ENCODE data around the gene SLBP. TPM values are rescaled to one million over a fixed set of nuclear protein-coding genes. Genes with fewer than 3 reads are reported as not detected.

The SLBP gene
- total and polyA plus RNA-seq, 2 of the 8 experiments (the other 6 are each of a cell fraction or from before 2014, with no cell fraction given): 44.1 to 49.0 TPM

DNA sequence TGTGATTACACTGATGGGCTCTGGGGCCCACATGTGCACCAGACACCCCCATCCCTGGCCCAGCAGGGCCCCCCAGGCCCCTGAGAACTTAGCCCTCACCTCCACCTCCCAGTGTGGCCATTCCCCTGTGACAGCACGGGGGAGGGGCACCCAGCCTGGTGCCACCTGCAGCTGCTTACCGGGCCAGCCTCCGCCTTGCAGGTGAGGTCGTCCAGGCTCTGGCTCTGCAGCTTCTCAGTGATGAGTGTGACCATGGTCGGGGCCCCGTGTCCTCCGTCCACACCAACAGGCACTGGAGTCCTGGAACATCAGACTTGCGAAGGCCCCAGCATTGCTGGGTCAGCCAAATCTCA lies 43.7 kb downstream of the SLBP start:
- Histone ChIP-seq H4K20me1 (replicated peaks in 1 of 2; ENCODE audit: control insufficient read depth in 1 of 2, insufficient read depth in 2 of 2, low read length in 2 of 2) (no peaks in the 10 kb centered on the region), H2AK5ac (ENCODE audit: low read depth, low read length) (no peak overlapping the region), H4K91ac (replicated peaks; ENCODE audit: insufficient read length, low read length) (no peak overlapping the region), H3K4ac (replicated peaks; ENCODE audit: insufficient read length, low read depth, low read length) (no peak overlapping the region), H3K9me3 (ENCODE audit: insufficient read depth in 2 of 2, low read depth in 1 of 2, low read length in 1 of 2) (no peaks in the 10 kb centered on the region), H3K27me3 (replicated peaks in 1 of 4; ENCODE audit: control insufficient read depth in 3 of 4, extremely low read depth in 1 of 4, insufficient read depth in 3 of 4, low read length in 3 of 4) (no peaks in the 10 kb centered on the region), H3K4me2 (ENCODE audit: insufficient read depth in 1 of 2, low read depth in 2 of 2, low read length in 2 of 2) (no peak overlapping the region), H3K14ac (ENCODE audit: insufficient read length) (no peak overlapping the region), H3K27ac (ENCODE audit: low read depth, low read length) (no peak overlapping the region), H3K56ac (replicated peaks; ENCODE audit: insufficient read length, low read depth, low read length) (no peak overlapping the region), H3K4me1 (replicated peaks in 1 of 4; ENCODE audit: control insufficient read depth in 3 of 4, insufficient read depth in 4 of 4, low read length in 3 of 4) (peaks cover 0 to 5% (median 4%) of the 10 kb centered on the region in 4 experiments; a peak in 4 of 7 replicates), H4K8ac (ENCODE audit: extremely low read depth, insufficient read depth, low read length) (no peak overlapping the region), H3K23me2 (ENCODE audit: low read depth, low read length) (no peaks in the 10 kb centered on the region), H3K4me3 (ENCODE audit: extremely low read depth in 1 of 4, insufficient read depth in 2 of 4, low read depth in 3 of 4, low read length in 4 of 4) (no peak overlapping the region), H2BK20ac (ENCODE audit: low read length) (no peak overlapping the region), H2BK5ac (ENCODE audit: low read depth, low read length) (no peak overlapping the region), H2AFZ (ENCODE audit: low read length) (no peak overlapping the region), H2BK15ac (ENCODE audit: low read length) (no peak overlapping the region), H3K18ac (ENCODE audit: extremely low read depth, low read length) (no peak overlapping the region), H2BK120ac (replicated peaks; ENCODE audit: low read depth, low read length) (no peak overlapping the region), H4K5ac (ENCODE audit: insufficient read length, low read depth, low read length) (no peak overlapping the region), H3K79me1 (ENCODE audit: low read depth, low read length) (no peaks in the 10 kb centered on the region; the same call in 1 of the 2 replicates), H3K9ac (replicated peaks in 1 of 4; ENCODE audit: extremely low read depth in 1 of 4, low read depth in 3 of 4, low read length in 3 of 4) (no peak overlapping the region), H3K23ac (ENCODE audit: insufficient read length) (no peak overlapping the region), H2BK12ac (ENCODE audit: low read depth, low read length) (no peak overlapping the region), H3K36me3 (ENCODE audit: control insufficient read depth in 2 of 4, insufficient read depth in 4 of 4, low read length in 3 of 4) (no peaks in the 10 kb centered on the region), H3K79me2 (ENCODE audit: control insufficient read depth in 1 of 2, insufficient read depth in 2 of 2, low read length in 2 of 2) (no peaks in the 10 kb centered on the region)
- FAIRE-seq (no peak), DNase-seq (ENCODE audit: low read depth in 1 of 2, low spot score in 2 of 2) (no peak)
- CTCF ChIA-PET (ENCODE audit: partially characterized antibody): interaction anchor here (1.1 to 3.3 kb wide), 4 partner anchors 25 to 313 kb away, joined by 3 to 13 read pairs (median 4); no protein-coding TSS in a partner anchor
- TF ChIP-seq, protein P1, sequence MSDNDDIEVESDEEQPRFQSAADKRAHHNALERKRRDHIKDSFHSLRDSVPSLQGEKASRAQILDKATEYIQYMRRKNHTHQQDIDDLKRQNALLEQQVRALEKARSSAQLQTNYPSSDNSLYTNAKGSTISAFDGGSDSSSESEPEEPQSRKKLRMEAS (IDR thresholded peaks at IDR 0.05): no peak
- TF ChIP-seq EP300 (IDR thresholded peaks at IDR 0.05; ENCODE audit: borderline replicate concordance in 1 of 2, low read depth in 2 of 2, low read length in 2 of 2) (no peak), FOSL1 (IDR thresholded peaks at IDR 0.05; ENCODE audit: insufficient read depth, low read depth, low read length) (no peak), JUND (IDR thresholded peaks at IDR 0.05; ENCODE audit: low read length) (no peak), TCF12 (IDR thresholded peaks at IDR 0.05; ENCODE audit: low read depth, low read length) (peak; percentile 12; the same call in 1 of the 2 replicates), RNF2 (IDR thresholded peaks at IDR 0.05; ENCODE audit: borderline replicate concordance, low read depth, low read length, missing control alignments, poor library complexity, severe bottlenecking) (no peak)
- POLR2A ChIA-PET (ENCODE audit: partially characterized antibody): interaction anchor here (0.9 to 1.0 kb wide), 2 partner anchors 10 to 14 kb away, joined by 3 to 4 read pairs; no protein-coding TSS in a partner anchor
- WGBS, 2 experiments (ENCODE audit: extremely low coverage in 1 of 2, insufficient coverage in 1 of 2, insufficient read length in 1 of 2, insufficient replicate concordance in 2 of 2, low coverage in 1 of 2, low lambda C conversion rate in 2 of 2, missing lambda C conversion rate in 1 of 2): 84% methylated on average over 8 of the region's 8 CpGs; no CpG with 5 or more reads in 1 of the 2 experiments

Measured in H1 (cell line).